ENCODE data around the gene RPL29. TPM values are rescaled to one million over a fixed set of nuclear protein-coding genes. Genes with fewer than 3 reads are reported as not detected.

RPL29 gene
- total RNA-seq, 1 donor from 2014 or later, result 1,884 TPM

DNA sequence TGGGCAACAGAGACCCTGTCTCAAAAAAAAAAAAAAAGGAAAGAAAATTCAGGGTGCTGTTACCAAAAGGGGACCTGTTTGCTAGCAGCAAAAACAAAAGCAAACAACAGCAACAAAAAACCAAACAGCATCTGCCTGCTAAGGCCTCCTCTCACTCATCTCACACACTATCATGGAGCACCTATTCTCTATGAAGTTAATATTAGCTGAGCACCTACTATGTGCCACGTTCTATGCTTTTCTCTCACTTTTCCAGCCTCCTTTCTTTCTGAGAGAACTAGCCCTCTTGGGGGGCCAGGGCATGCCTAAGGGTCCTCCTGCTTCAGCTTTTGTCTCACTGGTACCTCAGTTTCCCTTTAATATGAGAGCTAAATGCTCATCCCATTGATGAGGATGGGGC, 41.0 kb downstream of the RPL29 start:
- no peak for DNase-seq

DNA sequence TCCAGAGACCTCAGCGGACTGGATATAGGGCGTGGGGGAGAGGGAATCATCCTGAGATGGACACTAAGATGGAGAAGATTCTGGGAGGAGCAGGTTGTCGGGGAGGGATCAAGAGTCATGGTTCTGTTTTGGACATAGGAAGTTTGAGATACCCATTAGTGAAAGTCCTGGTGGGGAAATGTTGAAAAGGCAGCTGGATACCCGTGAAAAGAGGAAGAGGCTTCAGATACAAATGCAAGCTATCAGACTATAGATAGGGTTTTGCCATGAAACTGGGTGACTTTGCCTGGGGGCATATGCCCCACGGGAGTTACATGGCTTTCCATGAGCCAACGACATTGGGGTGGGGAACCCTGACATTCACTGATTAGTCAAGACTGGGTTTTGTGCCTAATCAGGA, 41.6 kb downstream of the RPL29 start:
- TF ChIP-seq, protein P1, sequence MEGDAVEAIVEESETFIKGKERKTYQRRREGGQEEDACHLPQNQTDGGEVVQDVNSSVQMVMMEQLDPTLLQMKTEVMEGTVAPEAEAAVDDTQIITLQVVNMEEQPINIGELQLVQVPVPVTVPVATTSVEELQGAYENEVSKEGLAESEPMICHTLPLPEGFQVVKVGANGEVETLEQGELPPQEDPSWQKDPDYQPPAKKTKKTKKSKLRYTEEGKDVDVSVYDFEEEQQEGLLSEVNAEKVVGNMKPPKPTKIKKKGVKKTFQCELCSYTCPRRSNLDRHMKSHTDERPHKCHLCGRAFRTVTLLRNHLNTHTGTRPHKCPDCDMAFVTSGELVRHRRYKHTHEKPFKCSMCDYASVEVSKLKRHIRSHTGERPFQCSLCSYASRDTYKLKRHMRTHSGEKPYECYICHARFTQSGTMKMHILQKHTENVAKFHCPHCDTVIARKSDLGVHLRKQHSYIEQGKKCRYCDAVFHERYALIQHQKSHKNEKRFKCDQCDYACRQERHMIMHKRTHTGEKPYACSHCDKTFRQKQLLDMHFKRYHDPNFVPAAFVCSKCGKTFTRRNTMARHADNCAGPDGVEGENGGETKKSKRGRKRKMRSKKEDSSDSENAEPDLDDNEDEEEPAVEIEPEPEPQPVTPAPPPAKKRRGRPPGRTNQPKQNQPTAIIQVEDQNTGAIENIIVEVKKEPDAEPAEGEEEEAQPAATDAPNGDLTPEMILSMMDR (IDR thresholded peaks at IDR 0.05), result no peak
- Mint-ChIP-seq H3K4me1 (peaks cover 2% of the 10 kb centered on the region), H3K27ac (no peak overlapping the region), H3K9me3 (no peaks in the 10 kb centered on the region), H3K36me3 (ENCODE audit: low read depth) (no peaks in the 10 kb centered on the region), H3K27me3 (peaks cover 19% of the 10 kb centered on the region), H3K4me3 (no peak overlapping the region)
- intact Hi-C loops (cut with micrococcal nuclease), result no loop called here
- no peak for ATAC-seq (ENCODE audit: low read depth)
- POLR2A ChIA-PET, result interaction anchor here (0.7 to 0.9 kb wide), 2 partner anchors 29 to 1615 kb away, joined by 3 to 5 read pairs; no protein-coding TSS in a partner anchor
- CTCF ChIA-PET, result interaction anchor here (0.9 kb wide), 1 partner anchor 20 kb away, joined by 4 read pairs; the partner anchor contains the start of gene ABHD14B
- DNase-seq, result no peak

More for the DNA sequence above, 41.0 kb downstream of the RPL29 start:
- H3K27ac Mint-ChIP-seq, result no peak overlapping the region
- peaks cover 2% of the 10 kb centered on the region for H3K4me1 Mint-ChIP-seq
- no peaks in the 10 kb centered on the region for H3K9me3 Mint-ChIP-seq
- ChIA-PET CTCF (interaction anchor here (0.9 kb wide), 1 partner anchor 19 kb away, joined by 4 read pairs; the partner anchor contains the start of gene ABHD14B), POLR2A (interaction anchor here (0.7 to 0.9 kb wide), 2 partner anchors 28 to 1616 kb away, joined by 3 to 5 read pairs; no protein-coding TSS in a partner anchor)
- no peaks in the 10 kb centered on the region for H3K36me3 Mint-ChIP-seq (ENCODE audit: low read depth)
- H3K27me3 Mint-ChIP-seq, result peaks cover 19% of the 10 kb centered on the region
- TF ChIP-seq, protein P1 (IDR thresholded peaks at IDR 0.05), result no peak
- H3K4me3 Mint-ChIP-seq, result no peak overlapping the region
- no peak for ATAC-seq (ENCODE audit: low read depth)
- intact Hi-C loops (cut with micrococcal nuclease), result no loop called here

DNA sequence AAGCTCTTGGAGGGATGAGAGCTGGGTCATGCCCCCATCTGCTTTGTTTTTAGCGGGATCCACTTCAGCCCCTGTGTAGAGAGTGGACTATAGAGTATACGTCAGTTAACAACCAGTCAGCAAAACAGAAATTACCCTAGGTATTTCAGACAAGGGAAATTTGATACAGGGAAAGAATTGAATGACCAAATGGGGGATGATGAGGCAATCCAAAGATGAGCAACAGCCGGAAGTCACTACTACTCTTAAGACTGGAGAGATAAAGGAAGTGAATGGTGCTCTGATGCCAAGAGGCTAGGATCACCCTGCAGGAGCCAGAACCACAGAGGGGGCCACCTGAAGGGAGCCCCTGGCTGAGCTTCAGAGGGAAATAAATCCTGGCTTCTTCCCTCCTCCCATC, 42.2 kb downstream of the RPL29 start:
- Mint-ChIP-seq H3K4me3 (no peak overlapping the region), H3K9me3 (no peaks in the 10 kb centered on the region), H3K4me1 (peaks cover 2% of the 10 kb centered on the region), H3K36me3 (ENCODE audit: low read depth) (no peaks in the 10 kb centered on the region), H3K27me3 (peaks cover 19% of the 10 kb centered on the region), H3K27ac (no peak overlapping the region)
- DNase-seq (no peak), ATAC-seq (ENCODE audit: low read depth) (no peak)
- intact Hi-C loops (cut with micrococcal nuclease), result no loop called here
- CTCF ChIA-PET, result no interaction called here
- TF ChIP-seq, protein P1 (IDR thresholded peaks at IDR 0.05), result no peak
- POLR2A ChIA-PET, result no interaction called here

DNA sequence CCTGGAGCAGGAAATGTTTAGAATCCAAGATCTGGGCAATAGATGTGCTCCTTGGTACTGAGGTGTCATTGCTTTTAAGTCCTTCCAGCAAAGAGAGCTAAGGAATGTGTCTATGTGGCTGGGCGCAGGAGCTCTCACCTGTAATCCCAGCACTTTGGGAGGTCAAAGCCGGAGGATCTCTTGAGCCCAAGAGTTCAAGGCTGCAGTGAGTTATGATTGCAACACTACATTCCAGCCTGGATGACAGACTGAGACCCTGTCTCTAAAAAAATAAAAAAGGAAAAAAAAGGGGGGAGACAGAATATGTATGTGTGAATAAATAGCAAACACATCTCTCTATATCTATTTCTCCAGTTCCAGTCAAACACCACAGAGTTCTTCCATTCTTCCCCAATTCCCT, 44.8 kb downstream of the RPL29 start:
- Mint-ChIP-seq H3K9me3 (no peaks in the 10 kb centered on the region), H3K36me3 (ENCODE audit: low read depth) (peaks cover 3% of the 10 kb centered on the region), H3K4me1 (peaks cover 2% of the 10 kb centered on the region), H3K27ac (no peak overlapping the region), H3K4me3 (no peak overlapping the region), H3K27me3 (peaks cover 19% of the 10 kb centered on the region)
- TF ChIP-seq, protein P1 (IDR thresholded peaks at IDR 0.05), result no peak
- intact Hi-C loops (cut with micrococcal nuclease), result no loop called here
- no peak for DNase-seq
- CTCF ChIA-PET, result no interaction called here
- POLR2A ChIA-PET, result no interaction called here
- no peak for ATAC-seq (ENCODE audit: low read depth)

DNA sequence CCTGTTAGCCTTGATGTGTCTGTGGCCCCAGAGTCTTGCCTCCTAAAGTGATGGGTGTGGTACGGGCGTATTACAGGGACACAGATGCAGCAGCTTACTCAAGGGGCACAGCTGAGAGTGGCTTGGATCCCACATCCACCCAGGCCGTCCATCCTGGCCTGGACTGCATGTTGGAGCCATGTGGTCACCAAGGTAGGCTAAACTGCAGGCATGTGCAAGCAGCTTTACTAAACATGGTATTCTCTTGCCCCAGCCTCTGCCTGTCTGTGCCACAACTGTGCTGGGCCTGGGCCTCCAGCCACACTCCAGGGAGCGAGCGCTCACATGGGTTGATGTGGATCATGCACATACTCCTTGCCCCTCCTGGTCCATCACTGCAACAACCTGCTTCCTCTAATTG, 46.6 kb downstream of the RPL29 start:
- TF ChIP-seq, protein P1 (IDR thresholded peaks at IDR 0.05), result no peak
- Mint-ChIP-seq H3K36me3 (ENCODE audit: low read depth) (peaks cover 3% of the 10 kb centered on the region), H3K27me3 (peaks cover 16% of the 10 kb centered on the region), H3K4me3 (no peak overlapping the region), H3K9me3 (no peaks in the 10 kb centered on the region), H3K4me1 (no peaks in the 10 kb centered on the region), H3K27ac (no peak overlapping the region)
- CTCF ChIA-PET, result no interaction called here
- ATAC-seq (ENCODE audit: low read depth), result no peak
- DNase-seq, result no peak
- intact Hi-C loops (cut with micrococcal nuclease), result no loop called here
- POLR2A ChIA-PET, result no interaction called here

All from activated B cell treated with CpG ODN at 0.5 μM for 24 hours (primary cell).